ENCODE measurements around the gene CHDH. TPM values are rescaled to one million over a fixed set of nuclear protein-coding genes. Genes with fewer than 3 reads are reported as not detected.

CHDH gene
- total RNA-seq, 1 donor from 2014 or later, result 5.2 TPM

Other genes with a start within 250 kb of the CHDH start
- gene IL17RB, start 149 bp upstream of the CHDH start, total RNA-seq, result 1.4 and 10.9 TPM in 2 replicates
- 46.4 and 47.2 TPM in 2 replicates for gene ACTR8, start 35.7 kb upstream of the CHDH start, total RNA-seq
- 17.4 and 32.3 TPM in 2 replicates for gene SELENOK, start 45.4 kb upstream of the CHDH start, total RNA-seq